Naive thymus-derived CD4-positive, alpha-beta T cell (primary cell): ENCODE data around the gene DNAJC4. TPM values are rescaled to one million over a fixed set of nuclear protein-coding genes. Genes with fewer than 3 reads are reported as not detected.

ENCODE experiments used
- ATAC-seq: fragments of 150-1000 bp; cut with Tn5 transposase; 2 replicates; pipeline ENCODE4 v1.10.0; 2021; ENCODE audit warnings: mild to moderate bottlenecking, moderate library complexity
- CTCF ChIA-PET: fragments of 350-600 bp; sonication (Branson Sonifier 250); formaldehyde crosslinking; loops from one replicate; lab custom pipeline; 2021; ENCODE audit warnings: antibody characterized with exemption; lab: Charles Lee
- POLR2A ChIA-PET: fragments of 350-600 bp; sonication (Branson Sonifier 250); formaldehyde crosslinking; loops from one replicate; lab custom pipeline; 2021; ENCODE audit warnings: antibody characterized with exemption, inconsistent platforms; lab: Charles Lee
- DNase-seq, 9 donors: peaks; one replicate each; pipeline versions ENCODE4 v3.0.0 to v3.0.0-alpha.2; 2020 to 2022; ENCODE audit warnings: mixed read lengths in 1 of 9
- H3K27ac ChIP-seq: one replicate; pipeline ENCODE4 v1.7.0; 2013; ENCODE audit warnings: mild to moderate bottlenecking, low read depth, low read length, moderate library complexity
- H3K27me3 ChIP-seq, 2 donors: one replicate each; pipeline ENCODE4 v1.7.0; 2013; ENCODE audit warnings: low read length in 2 of 2, mild to moderate bottlenecking in 2 of 2, moderate library complexity in 2 of 2; ENCODE audit not compliant: control insufficient read depth in 2 of 2, insufficient read depth in 2 of 2
- H3K36me3 ChIP-seq, 3 experiments: 1 replicate in 2 of 3; 2 replicates in 1 of 3; pipeline ENCODE4 v1.7.0; 2013; ENCODE audit warnings: low read length in 3 of 3, mild to moderate bottlenecking in 3 of 3, moderate library complexity in 1 of 3; ENCODE audit not compliant: insufficient read depth in 3 of 3, control insufficient read depth in 2 of 3
- H3K4me1 ChIP-seq, 2 donors: one replicate each; pipeline ENCODE4 v1.7.0; 2013; ENCODE audit warnings: low read length in 2 of 2, mild to moderate bottlenecking in 2 of 2, moderate library complexity in 1 of 2; ENCODE audit not compliant: control insufficient read depth in 2 of 2, insufficient read depth in 2 of 2
- H3K4me3 ChIP-seq: 2 replicates; pipeline ENCODE4 v1.7.0; 2013; ENCODE audit warnings: mild to moderate bottlenecking, low read length
- H3K9me3 ChIP-seq, 3 experiments: 1 replicate in 2 of 3; 2 replicates in 1 of 3; pipeline ENCODE4 v1.7.0; 2013; ENCODE audit warnings: low read length in 3 of 3; ENCODE audit not compliant: control insufficient read depth in 2 of 3
- H3K27ac Mint-ChIP-seq, 9 donors: one replicate each; pipeline ENCODE4 v1.8.0; 2020 to 2022; ENCODE audit warnings: mixed read lengths in 9 of 9, mild to moderate bottlenecking in 8 of 9, moderate library complexity in 5 of 9, inconsistent platforms in 2 of 9
- H3K27me3 Mint-ChIP-seq, 5 donors: one replicate each; pipeline ENCODE4 v1.8.0; 2021 to 2022; ENCODE audit warnings: mixed read lengths in 5 of 5, mild to moderate bottlenecking in 1 of 5
- H3K36me3 Mint-ChIP-seq, 5 donors: one replicate each; pipeline ENCODE4 v1.8.0; 2020 to 2022; ENCODE audit warnings: mixed read lengths in 5 of 5, mild to moderate bottlenecking in 3 of 5, inconsistent platforms in 1 of 5
- H3K4me1 Mint-ChIP-seq, 7 donors: one replicate each; pipeline ENCODE4 v1.8.0; 2020 to 2022; ENCODE audit warnings: mixed read lengths in 7 of 7, mild to moderate bottlenecking in 3 of 7, inconsistent platforms in 1 of 7
- H3K4me3 Mint-ChIP-seq, 10 donors: one replicate each; pipeline ENCODE4 v1.8.0; 2020 to 2022; ENCODE audit warnings: mild to moderate bottlenecking in 10 of 10, mixed read lengths in 10 of 10, moderate library complexity in 6 of 10, inconsistent platforms in 2 of 10
- H3K9me3 Mint-ChIP-seq, 11 donors: one replicate each; pipeline ENCODE4 v1.8.0; 2020 to 2022; ENCODE audit warnings: mixed read lengths in 11 of 11, mild to moderate bottlenecking in 4 of 11, inconsistent platforms in 1 of 11, moderate library complexity in 1 of 11
- intact Hi-C, 2 donors: fragments of 100-400 bp; cut with micrococcal nuclease; formaldehyde crosslinking; loops; one replicate each; pipeline ENCODE4 v1.15.1; 2023
- polyA plus RNA-seq, 2 donors: library from polyadenylated mRNA; unstranded; fragments of 300-500 nt; fragmentation: Illumina TruSeq; gene quantifications; one replicate each; pipeline ENCODE4 v1.2.3, GENCODE V29; 2021
- total RNA-seq, 6 experiments: library from RNA in 5 of 6; stranded (reverse) in 5 of 6; gene quantifications; 1 replicate in 5 of 6; 2 replicates in 1 of 6; pipeline ENCODE4 v1.2.3 and lab custom pipeline; 2021 to 2026

DNAJC4 gene
- total and polyA plus RNA-seq, 7 experiments from 2014 or later = 24.3 to 61.7 (median 39.9) TPM

GRCh38 chr11:64219354-64219684 lies 11.0 kb upstream of the DNAJC4 start:
- H3K27ac ChIP-seq = peak overlapping the region; percentile 16
- no peak for ATAC-seq
- no peaks in the 10 kb centered on the region for H3K9me3 ChIP-seq
- intact Hi-C loops = no loop called here
- no peak for DNase-seq
- Mint-ChIP-seq H3K4me1 (peaks cover 0 to 12% (median 8%) of the 10 kb centered on the region in 7 donors), H3K9me3 (no peaks in the 10 kb centered on the region), H3K36me3 (peaks cover 0 to 19% (median 4%) of the 10 kb centered on the region in 5 donors), H3K27me3 (no peaks in the 10 kb centered on the region), H3K27ac (no peak overlapping the region), H3K4me3 (no peak overlapping the region)
- H3K27me3 ChIP-seq = no peaks in the 10 kb centered on the region
- POLR2A ChIA-PET = interaction anchor here (1.0 to 14.3 kb wide), 3 partner anchors 12 to 27 kb away, joined by 3 to 220 read pairs (median 5); partner anchors contain the start of gene FERMT3
- H3K36me3 ChIP-seq = peaks cover 7 to 77% (median 14%) of the 10 kb centered on the region in 3 experiments
- H3K4me1 ChIP-seq = no peaks in the 10 kb centered on the region
- CTCF ChIA-PET = interaction anchor here (0.6 kb wide), 2 partner anchors 13 to 17 kb away, joined by 5 read pairs; no protein-coding TSS in a partner anchor
- H3K4me3 ChIP-seq = no peak overlapping the region

GRCh38 chr11:64219755-64220154 lies 10.6 kb upstream of the DNAJC4 start:
- Mint-ChIP-seq H3K4me1 (peaks cover 0 to 12% (median 8%) of the 10 kb centered on the region in 7 donors), H3K9me3 (no peaks in the 10 kb centered on the region), H3K4me3 (no peak overlapping the region), H3K36me3 (peaks cover 0 to 19% (median 4%) of the 10 kb centered on the region in 5 donors), H3K27me3 (no peaks in the 10 kb centered on the region), H3K27ac (no peak overlapping the region)
- Histone ChIP-seq H3K4me3 (no peak overlapping the region), H3K27me3 (no peaks in the 10 kb centered on the region), H3K27ac (peak overlapping the region; percentile 16), H3K9me3 (no peaks in the 10 kb centered on the region), H3K36me3 (peaks cover 7 to 73% (median 14%) of the 10 kb centered on the region in 3 experiments), H3K4me1 (peaks cover 0 to 2% of the 10 kb centered on the region in 2 donors)
- ATAC-seq (no peak), DNase-seq (no peak)
- ChIA-PET POLR2A (interaction anchor here (1.4 to 14.3 kb wide), 2 partner anchors 12 to 26 kb away, joined by 5 to 220 read pairs; partner anchors contain the start of gene FERMT3), CTCF (interaction anchor here (0.6 kb wide), 1 partner anchor 13 kb away, joined by 5 read pairs; no protein-coding TSS in a partner anchor)
- intact Hi-C loops = no loop called here

GRCh38 chr11:64220271-64220670 lies 10.1 kb upstream of the DNAJC4 start:
- H3K4me1 Mint-ChIP-seq = peaks cover 0 to 15% (median 11%) of the 10 kb centered on the region in 7 donors
- no peak overlapping the region for H3K4me3 Mint-ChIP-seq
- Histone ChIP-seq H3K36me3 (peaks cover 7 to 68% (median 14%) of the 10 kb centered on the region in 3 experiments), H3K4me1 (peaks cover 3 to 7% of the 10 kb centered on the region in 2 donors), H3K4me3 (no peak overlapping the region), H3K27me3 (no peaks in the 10 kb centered on the region), H3K9me3 (no peaks in the 10 kb centered on the region), H3K27ac (no peak overlapping the region)
- ChIA-PET CTCF (no interaction called here), POLR2A (interaction anchor here (1.4 to 14.3 kb wide), 2 partner anchors 13 to 26 kb away, joined by 5 to 220 read pairs; partner anchors contain the start of gene FERMT3)
- no peaks in the 10 kb centered on the region for H3K27me3 Mint-ChIP-seq
- no peak for DNase-seq
- ATAC-seq = no peak
- no peak overlapping the region for H3K27ac Mint-ChIP-seq
- peaks cover 0 to 15% (median 4%) of the 10 kb centered on the region in 5 donors for H3K36me3 Mint-ChIP-seq
- intact Hi-C loops = no loop called here
- no peaks in the 10 kb centered on the region for H3K9me3 Mint-ChIP-seq

- H3K4me1 ChIP-seq = peaks cover 7 to 11% of the 10 kb centered on the region in 2 donors
- POLR2A ChIA-PET = interaction anchor here (0.8 to 14.3 kb wide), 3 partner anchors 13 to 47 kb away, joined by 3 to 220 read pairs (median 5); partner anchors contain the start of gene FERMT3
- no peaks in the 10 kb centered on the region for H3K9me3 Mint-ChIP-seq
- CTCF ChIA-PET = no interaction called here
- no peak overlapping the region for H3K4me3 ChIP-seq
- intact Hi-C loops = no loop called here
- H3K27ac Mint-ChIP-seq = no peak overlapping the region
- H3K27me3 ChIP-seq = no peaks in the 10 kb centered on the region
- H3K4me3 Mint-ChIP-seq = no peak overlapping the region
- H3K36me3 ChIP-seq = peaks cover 7 to 63% (median 14%) of the 10 kb centered on the region in 3 experiments
- no peaks in the 10 kb centered on the region for H3K9me3 ChIP-seq
- DNase-seq (no peak), ATAC-seq (no peak)
- no peak overlapping the region for H3K27ac ChIP-seq
- H3K36me3 Mint-ChIP-seq = peaks cover 0 to 15% (median 4%) of the 10 kb centered on the region in 5 donors
- H3K4me1 Mint-ChIP-seq = peaks cover 0 to 17% (median 11%) of the 10 kb centered on the region in 7 donors
- H3K27me3 Mint-ChIP-seq = no peaks in the 10 kb centered on the region
Observed at GRCh38 chr11:64220798-64221197, 9.6 kb upstream of the DNAJC4 start.

- Histone ChIP-seq H3K9me3 (no peaks in the 10 kb centered on the region), H3K4me1 (peaks cover 15 to 19% of the 10 kb centered on the region in 2 donors), H3K4me3 (no peak overlapping the region), H3K36me3 (peaks cover 7 to 53% (median 14%) of the 10 kb centered on the region in 3 experiments), H3K27me3 (no peaks in the 10 kb centered on the region), H3K27ac (no peak overlapping the region)
- Mint-ChIP-seq H3K27me3 (no peaks in the 10 kb centered on the region), H3K9me3 (no peaks in the 10 kb centered on the region), H3K4me1 (peaks cover 6 to 22% (median 19%) of the 10 kb centered on the region in 7 donors), H3K36me3 (peaks cover 0 to 11% (median 4%) of the 10 kb centered on the region in 5 donors), H3K27ac (peak overlapping the region in 1 of 9 donors; percentile 51), H3K4me3 (no peak overlapping the region)
- CTCF ChIA-PET = interaction anchor here (0.6 to 5.5 kb wide), 3 partner anchors 16 to 470 kb away, joined by 3 to 66 read pairs (median 4); partner anchors contain the start of gene FERMT3
- no peak for DNase-seq
- intact Hi-C loops = no loop called here
- POLR2A ChIA-PET = interaction anchor here (0.7 to 14.3 kb wide), 2 partner anchors 13 to 15 kb away, joined by 3 to 220 read pairs; partner anchors contain the start of gene FERMT3
- ATAC-seq = no peak
Observed at GRCh38 chr11:64222651-64223000, 7.7 kb upstream of the DNAJC4 start.

- ChIA-PET POLR2A (interaction anchor here (0.7 to 14.3 kb wide), 7 partner anchors 12 to 81 kb away, joined by 3 to 220 read pairs (median 4); partner anchors contain the start of genes BAD, FERMT3, GPR137 and PPP1R14B), CTCF (interaction anchor here (0.6 to 5.5 kb wide), 6 partner anchors 8 to 470 kb away, joined by 3 to 66 read pairs (median 4); partner anchors contain the start of gene FERMT3)
- DNase-seq (no peak), ATAC-seq (no peak)
- Histone ChIP-seq H3K9me3 (no peaks in the 10 kb centered on the region), H3K36me3 (peaks cover 7 to 51% (median 14%) of the 10 kb centered on the region in 3 experiments), H3K4me3 (no peak overlapping the region), H3K4me1 (peaks cover 16 to 20% of the 10 kb centered on the region in 2 donors), H3K27me3 (no peaks in the 10 kb centered on the region), H3K27ac (no peak overlapping the region)
- no peak overlapping the region for H3K27ac Mint-ChIP-seq
- no peaks in the 10 kb centered on the region for H3K9me3 Mint-ChIP-seq
- no peaks in the 10 kb centered on the region for H3K27me3 Mint-ChIP-seq
- no peak overlapping the region for H3K4me3 Mint-ChIP-seq
- intact Hi-C loops = no loop called here
- H3K4me1 Mint-ChIP-seq = peaks cover 6 to 27% (median 19%) of the 10 kb centered on the region in 7 donors
- peaks cover 0 to 10% (median 4%) of the 10 kb centered on the region in 5 donors for H3K36me3 Mint-ChIP-seq
Observed at GRCh38 chr11:64223001-64223651, 7.2 kb upstream of the DNAJC4 start.
